Measurements from ENCODE around the gene SLCO1B1.
"Not testable (repeated sequence)": the region's sequence is repeated elsewhere in the genome, so short reads cannot be mapped to it uniquely, and the experiment has no call there.

Gene SLCO1B1, protein sequence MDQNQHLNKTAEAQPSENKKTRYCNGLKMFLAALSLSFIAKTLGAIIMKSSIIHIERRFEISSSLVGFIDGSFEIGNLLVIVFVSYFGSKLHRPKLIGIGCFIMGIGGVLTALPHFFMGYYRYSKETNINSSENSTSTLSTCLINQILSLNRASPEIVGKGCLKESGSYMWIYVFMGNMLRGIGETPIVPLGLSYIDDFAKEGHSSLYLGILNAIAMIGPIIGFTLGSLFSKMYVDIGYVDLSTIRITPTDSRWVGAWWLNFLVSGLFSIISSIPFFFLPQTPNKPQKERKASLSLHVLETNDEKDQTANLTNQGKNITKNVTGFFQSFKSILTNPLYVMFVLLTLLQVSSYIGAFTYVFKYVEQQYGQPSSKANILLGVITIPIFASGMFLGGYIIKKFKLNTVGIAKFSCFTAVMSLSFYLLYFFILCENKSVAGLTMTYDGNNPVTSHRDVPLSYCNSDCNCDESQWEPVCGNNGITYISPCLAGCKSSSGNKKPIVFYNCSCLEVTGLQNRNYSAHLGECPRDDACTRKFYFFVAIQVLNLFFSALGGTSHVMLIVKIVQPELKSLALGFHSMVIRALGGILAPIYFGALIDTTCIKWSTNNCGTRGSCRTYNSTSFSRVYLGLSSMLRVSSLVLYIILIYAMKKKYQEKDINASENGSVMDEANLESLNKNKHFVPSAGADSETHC

DNA sequence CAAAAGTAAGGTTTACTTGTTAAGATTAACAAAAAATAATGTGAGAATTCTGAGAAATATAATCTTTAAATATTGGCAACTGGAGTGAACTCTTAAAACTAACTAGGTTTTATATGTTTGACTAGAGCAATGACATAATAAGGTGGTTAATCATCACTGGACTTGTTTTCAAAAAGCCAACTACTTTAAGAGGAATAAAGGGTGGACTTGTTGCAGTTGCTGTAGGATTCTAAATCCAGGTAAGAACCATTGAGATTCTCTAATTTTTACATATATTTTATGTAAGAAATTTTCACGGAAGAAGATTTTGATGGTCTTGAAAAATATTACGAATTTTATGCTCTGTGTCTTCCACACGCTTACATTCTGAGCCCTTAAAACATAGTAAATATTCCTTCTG lies at the start of gene SLCO1B1:
Gene SLCO1B1, plus strand, starts transcription at position 197 of the 400 bp plus-strand sequence. CDS start 10,381 bp downstream, outside the sequence.
- no peak for DNase-seq (ENCODE audit: low spot score)

DNA sequence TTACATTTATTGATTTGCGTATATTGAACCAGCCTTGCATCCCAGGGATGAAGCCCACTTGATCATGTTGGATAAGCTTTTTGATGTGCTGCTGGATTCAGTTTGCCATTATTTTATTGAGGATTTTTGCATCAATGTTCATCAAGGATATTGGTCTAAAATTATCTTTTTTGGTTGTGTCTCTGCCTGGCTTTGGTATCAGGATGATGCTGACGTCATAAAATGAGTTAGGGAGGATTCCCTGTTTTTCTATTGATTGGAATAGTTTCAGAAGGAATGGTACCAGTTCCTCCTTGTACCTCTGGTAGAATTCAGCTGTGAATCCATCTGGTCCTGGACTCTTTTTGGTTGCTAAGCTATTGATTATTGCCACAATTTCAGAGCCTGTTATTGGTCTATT lies 46.2 kb upstream of the SLCO1B1 start:
- not testable (repeated sequence) for DNase-seq (ENCODE audit: low spot score)

DNA sequence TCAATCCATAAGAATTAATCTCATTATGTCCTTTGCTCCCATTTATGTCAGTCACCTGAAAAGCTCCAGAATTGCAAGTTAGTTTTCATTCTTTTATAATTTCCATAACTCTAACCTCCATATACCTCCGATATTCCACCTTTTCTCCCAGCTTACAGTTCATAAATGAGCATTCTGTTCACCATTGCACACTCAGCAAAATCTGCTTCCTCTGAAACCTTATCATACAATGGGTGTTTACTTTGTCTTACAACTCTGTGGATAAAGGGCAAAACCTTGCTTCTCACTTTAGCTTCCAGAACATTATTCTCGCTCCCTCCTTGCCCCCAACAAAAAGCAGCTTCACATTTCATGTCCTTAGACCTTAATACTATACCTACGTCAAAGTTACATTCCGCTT lies 19.3 kb upstream of the SLCO1B1 start:
- no peak for DNase-seq (ENCODE audit: low spot score)

DNA sequence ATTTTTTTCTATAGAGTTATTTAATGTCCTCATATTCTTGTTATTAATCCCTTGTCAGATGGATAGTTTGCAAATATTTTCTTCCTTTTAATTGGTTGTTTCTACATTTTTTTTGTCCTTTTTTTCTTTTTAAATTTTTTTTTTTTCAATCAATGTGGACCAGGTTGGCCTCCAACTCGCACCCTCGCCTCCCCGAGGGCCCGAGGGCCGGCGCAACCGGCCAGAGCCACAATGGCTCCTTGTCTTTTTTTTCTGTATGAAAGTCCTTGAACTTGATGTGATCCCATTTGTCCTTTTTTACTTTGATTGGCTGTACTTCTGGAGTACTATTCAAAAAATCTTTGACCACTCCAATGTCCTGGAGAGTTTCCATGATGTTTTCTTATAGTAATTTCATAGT lies 17.7 kb upstream of the SLCO1B1 start:
- no peak for DNase-seq (ENCODE audit: low spot score)

DNA sequence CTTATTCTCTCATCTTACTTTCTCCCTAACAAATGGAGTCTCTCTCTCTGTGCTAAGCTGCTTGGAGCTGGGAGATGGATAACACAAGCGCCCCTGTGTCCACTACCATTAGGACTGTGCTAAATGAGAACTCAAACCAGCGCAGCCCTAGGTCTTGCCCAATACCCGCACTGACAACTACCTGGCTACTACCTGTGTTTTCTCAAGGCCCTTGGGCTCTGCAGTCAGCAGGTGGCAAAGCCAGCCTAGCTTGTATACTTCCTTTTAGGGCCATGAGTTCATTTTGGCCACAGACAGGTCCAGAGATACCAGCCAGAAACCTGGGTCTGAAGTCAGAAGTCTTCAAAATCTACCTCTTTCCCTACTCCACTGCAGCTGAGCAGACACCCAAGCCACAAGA lies 13.0 kb upstream of the SLCO1B1 start:
- no peak for DNase-seq (ENCODE audit: low spot score)

DNA sequence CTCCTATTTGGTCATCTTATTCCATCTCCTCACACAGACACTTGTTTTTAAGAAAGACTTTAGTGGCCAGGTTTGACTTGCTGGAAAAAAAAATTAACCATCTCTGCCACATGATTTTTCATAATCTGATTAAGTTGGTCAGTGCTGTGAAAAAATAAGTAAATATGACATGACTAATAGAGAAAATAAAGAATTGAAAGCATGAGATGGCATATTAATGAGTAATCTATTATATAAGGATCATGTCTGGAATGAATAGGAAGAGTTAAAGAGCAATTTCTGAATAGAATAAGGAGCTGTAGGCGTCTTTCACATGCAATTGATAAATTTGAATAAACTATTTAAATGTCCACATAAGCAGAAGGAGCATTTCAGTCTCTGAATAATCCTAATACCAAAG lies 12.2 kb upstream of the SLCO1B1 start:
- no peak for DNase-seq (ENCODE audit: low spot score)

DNA sequence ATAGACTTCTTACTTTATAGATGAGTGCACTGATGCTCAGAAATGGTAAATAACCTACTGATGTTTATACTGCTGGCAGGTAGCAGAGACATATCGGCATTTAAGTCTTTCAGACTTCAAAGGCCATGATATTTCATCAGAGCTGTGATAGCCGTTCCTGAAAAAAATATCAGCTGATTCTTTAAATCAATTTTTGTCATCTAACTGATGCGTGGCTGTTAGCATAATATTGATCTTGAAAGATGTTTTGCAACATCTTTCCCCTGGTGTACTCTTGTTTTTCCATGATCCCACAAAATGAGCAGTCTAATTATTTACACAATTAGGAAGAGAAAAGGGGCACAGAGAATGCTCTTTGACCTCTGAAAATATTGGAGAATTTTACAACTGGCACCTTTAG lies 1.6 kb upstream of the SLCO1B1 start:
- no peak for DNase-seq (ENCODE audit: low spot score)

DNA sequence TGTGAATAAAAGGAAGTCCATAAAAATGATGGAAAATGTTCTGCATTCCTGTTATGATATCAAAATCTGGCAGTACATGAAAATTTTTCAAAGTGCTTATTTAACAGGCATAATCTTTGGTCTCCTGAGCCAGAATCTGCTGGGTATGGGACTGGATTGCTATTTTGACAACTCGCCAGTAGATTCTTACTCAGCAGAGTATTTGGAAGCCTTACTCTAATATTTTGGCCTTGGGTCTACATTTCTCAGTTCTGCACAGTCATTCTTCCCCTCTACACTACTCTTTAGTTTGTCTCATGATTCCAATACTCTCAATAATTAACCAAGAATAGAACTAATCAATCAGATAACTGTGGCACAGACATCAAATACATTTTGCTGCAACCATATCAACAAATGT lies 1.1 kb upstream of the SLCO1B1 start:
- no peak for DNase-seq (ENCODE audit: low spot score)

DNA sequence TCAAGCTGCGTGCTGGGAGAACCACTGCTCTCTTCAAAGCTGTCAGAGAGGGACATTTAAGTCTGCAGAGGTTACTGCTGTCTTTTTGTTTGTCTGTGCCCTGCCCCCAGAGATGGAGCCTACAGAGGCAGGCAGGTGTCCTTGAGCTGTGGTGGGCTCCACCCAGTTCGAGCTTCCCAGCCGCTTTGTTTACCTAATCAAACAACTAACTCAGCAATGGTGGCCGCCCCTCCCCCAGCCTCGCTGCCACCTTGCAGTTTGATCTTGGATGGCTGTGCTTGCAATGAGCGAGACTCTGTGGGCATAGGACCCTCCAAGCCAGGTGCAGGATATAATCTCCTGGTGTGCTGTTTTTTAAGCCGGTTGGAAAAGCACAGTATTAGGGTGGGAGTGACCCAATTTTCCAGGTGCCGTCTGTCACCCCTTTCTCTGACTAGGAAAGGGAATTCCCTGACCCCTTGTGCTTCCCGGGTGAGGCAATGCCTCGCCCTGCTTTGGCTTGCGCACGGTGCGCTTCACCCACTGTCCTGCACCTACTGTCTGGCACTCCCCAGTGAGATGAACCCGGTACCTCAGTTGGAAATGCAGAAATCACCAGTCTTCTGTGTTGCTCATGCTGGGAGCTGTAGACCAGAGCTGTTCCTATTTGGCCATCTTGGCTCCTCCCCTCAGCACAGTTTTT lies 6.5 kb downstream of the SLCO1B1 start:
- not testable (repeated sequence) for DNase-seq (ENCODE audit: low spot score)

DNA sequence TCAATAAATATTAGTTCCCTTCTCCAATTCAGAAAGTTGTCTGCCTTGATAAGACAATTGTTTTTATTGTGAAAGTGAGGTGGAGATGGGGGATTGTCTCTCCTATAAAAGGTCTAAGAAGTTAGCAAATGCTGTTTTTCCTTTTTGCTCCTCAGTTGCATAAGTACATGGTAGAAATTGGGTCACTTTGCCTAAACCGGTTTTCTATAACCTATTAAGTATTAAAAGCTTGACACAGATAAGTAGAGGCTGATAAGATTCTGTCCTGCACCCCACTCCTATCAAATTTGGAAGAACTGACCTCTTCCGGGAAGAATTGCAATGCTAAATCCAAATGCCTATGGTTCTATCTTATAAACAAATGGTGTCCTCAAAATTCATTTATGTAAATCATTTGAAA lies 7.0 kb downstream of the SLCO1B1 start:
- no peak for DNase-seq (ENCODE audit: low spot score)

DNA sequence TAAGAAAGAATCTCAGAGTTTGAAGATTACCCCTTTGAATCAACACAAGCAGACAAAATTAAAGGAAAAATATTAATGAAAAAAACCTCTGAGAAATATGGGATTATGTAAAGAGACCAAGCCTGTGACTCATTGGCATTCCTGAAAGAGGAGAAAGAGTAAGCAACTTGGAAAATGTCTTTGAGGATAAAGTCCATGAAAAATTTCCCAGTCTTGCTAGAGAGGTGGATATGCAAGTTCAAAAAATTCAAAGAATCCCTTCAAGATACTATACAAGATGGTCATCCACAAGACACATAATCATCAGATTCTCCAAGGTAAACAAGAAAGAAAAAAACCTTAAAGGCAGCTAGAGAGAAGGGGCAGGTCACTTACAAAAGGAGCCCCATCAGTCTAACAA lies 13.3 kb downstream of the SLCO1B1 start:
- no peak for DNase-seq (ENCODE audit: low spot score)

DNA sequence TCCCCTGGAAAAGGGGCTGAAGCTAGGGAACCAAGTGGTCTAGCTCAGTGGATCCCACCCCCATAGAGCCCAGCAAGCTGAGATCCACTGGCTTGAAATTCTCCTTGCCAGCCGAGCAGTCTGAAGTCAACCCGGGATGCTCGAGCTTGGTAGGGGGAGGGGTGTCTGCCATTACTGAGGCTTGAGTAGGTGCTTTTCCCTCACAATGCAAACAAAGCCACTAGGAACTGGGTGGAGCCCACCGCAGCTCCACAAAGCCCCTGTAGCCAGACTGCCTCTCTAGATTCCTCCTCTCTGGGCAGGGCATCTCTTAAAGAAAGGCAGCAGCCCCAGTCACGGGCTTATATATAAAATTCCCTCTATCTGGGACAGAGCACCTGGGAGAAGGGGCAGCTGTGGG lies 18.9 kb downstream of the SLCO1B1 start:
- not testable (repeated sequence) for DNase-seq (ENCODE audit: low spot score)

DNA sequence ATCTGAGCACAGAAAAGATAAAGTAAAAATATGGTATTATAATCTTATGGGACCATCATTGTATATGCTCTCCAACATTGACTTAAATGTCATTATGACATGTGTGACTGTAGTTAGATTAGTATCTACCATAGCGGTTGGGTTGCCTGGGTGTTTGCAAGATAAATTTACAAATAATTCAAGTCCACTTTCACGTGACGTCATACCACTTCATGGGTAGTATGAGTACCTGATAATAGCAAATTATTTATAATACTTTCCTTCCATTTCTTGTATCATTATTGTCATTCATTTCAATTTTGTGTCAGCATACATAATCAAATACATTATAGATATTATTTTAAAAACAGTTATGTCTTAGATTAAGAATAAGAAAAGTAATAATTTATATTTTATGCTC lies 20.2 kb downstream of the SLCO1B1 start:
- no peak for DNase-seq (ENCODE audit: low spot score)

DNA sequence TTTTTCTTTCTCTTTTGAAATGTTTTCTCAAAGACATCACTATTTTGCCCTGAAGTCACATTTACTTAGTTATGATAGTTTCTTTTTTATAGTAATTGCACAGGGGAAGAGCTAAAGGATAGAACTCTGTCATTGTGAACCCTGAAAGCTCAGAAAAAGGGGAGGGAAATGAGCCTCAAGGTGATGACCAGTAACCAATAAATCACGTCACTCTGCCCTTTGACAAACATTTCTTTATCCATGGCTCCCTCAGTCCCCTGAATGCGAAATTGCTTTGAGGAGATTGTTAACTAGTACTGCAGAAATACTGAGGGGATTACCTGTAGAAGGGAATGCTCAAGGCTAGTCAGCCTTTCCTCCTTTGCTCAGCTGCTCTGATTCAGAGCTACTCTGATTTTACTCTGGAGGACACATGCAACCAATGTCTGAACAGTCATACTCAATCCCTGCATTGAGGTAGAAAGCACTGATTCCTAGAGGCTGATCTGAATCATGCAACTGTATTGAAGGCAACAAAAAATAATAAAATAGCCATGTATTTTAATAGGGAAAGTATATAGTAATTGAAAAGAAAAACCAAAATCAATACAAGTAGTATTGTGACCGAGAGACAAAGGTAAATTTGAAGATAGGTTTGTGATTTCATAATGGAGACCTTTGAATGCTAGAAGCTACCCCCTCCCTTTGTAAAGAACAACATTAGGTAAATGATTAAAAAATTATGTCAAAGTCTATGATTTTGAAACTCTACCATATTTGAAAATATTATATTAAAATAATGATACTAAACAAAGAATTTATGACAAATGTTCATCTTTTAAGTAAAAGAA lies 24.7 kb downstream of the SLCO1B1 start:
- DNase-seq (ENCODE audit: low spot score) = no peak

DNA sequence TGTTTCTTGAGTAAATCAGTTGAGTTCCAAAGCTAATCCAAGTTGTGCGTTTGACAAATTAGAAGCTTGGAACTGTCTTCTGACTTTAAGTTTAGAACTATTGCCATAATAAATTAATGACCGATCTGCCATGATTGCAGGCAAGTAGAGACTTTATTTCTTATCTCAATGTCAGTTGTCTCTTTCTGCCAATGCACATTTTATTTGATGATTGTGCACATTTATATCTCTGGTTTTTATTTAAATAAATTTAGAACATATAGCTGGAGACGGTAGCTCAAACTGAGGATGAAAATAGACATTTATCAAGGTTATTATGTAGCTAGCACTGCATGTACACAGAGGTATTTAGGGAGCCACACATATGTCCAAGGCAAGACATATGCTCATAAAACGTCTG lies 34.1 kb downstream of the SLCO1B1 start:
- no peak for DNase-seq (ENCODE audit: low spot score)

DNA sequence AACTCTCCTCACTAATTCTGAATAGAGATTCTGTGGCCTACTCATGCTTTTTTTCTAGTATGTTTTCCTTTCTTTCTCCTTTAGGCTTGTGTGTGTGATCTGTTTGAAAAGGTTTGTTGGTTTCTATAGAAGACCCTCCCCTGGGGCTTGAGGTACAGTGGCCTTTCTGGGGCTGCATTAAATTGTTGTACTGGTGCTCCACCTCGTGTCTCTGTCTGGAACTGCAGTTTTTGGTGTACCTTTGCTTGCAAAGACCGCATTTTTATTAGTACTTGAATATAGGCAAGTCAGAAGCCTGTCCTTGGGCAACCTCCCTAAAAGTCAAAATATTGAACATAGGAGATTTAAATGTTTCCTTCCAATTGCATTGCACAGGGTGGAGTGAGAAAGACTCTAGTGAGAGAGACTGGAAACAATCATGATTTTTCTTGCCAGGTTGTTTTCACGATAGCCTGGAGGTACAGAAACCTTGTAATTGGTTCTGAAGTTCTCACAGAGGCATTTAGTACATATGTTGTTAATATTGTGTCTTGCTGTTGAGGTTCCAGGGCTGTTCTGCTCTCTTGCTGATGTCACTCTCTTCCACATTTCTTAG lies 39.0 kb downstream of the SLCO1B1 start:
- DNase-seq (ENCODE audit: low spot score) = peak; percentile 61

DNA sequence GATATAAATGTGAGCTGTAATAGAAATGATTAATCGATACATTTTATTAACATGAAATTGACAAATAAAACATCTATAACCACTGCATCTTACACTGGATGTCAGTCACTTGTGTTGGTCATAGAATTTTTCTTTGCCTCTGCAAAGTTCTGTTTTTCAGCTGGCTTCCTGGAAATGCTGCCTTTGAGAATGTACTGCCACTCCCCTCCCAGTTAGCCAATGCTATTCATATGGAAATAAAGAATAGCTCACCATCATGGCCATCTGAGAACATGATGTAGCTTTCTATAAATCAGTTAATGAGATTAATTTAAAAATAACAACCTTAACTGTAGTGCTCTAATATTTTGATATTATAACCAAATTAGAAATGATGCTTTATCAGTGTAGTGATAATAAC lies 41.1 kb downstream of the SLCO1B1 start:
- DNase-seq (ENCODE audit: low spot score) = no peak

DNA sequence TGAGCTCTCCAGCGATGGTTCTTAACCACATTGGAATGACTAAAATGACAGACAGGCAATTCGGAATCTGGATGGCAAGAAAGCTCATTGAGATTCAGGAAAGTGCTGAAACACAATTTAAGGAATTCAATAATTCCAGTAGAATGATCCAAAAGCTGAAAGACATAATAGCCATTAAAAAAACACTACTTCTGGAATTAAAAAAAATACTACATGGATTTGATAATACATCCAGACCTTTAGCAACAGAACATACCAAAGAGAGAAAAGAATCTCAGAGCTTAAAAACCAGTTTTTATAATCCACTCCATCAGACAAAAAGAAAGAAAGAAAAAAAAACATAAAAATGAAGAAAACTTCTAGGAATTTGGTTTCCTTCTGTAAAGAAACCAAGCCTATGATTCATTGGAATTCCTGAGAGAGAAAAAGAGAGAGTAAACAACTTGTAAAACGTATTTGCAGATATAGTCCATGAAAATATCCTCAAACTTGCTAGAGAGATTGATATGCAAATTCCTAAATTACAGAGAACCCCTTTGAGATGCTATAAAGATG lies 52.8 kb downstream of the SLCO1B1 start:
- no peak for DNase-seq (ENCODE audit: low spot score)

DNA sequence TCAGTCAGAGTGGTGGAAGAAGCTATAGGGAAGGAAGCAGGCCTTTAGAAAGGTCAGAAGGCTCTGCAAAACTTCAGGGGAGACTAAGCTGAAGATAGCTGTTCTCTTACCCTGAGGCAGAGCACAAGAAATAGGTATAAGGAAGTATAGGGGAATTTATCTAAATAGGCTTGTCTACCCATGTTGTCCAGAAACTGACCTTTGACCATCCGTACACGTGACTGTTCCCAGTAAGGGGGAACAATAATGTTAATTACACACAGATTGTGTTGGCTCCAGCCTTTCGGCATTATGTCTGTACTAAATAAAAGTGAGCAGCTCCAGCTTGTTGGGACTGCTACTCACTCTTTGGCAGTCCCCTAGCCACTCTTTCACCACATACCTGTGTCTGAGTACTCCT lies 59.0 kb downstream of the SLCO1B1 start:
- DNase-seq (ENCODE audit: low spot score) = no peak

DNA sequence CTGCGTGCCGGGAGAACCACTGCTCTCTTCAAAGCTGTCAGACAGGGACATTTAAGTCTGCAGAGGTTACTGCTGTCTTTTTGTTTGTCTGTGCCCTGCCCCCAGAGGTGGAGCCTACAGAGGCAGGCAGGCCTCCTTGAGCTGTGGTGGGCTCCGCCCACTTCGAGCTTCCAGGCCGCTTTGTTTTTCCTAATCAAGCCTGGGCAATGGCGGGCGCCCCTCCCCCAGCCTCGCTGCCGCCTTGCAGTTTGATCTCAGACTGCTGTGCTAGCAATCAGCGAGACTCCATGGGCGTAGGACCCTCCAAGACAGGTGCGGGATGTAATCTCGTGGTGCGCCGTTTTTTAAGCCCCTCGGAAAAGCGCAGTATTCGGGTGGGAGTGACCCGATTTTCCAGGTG lies 83.4 kb downstream of the SLCO1B1 start:
- DNase-seq (ENCODE audit: low spot score) = not testable (repeated sequence)

DNA sequence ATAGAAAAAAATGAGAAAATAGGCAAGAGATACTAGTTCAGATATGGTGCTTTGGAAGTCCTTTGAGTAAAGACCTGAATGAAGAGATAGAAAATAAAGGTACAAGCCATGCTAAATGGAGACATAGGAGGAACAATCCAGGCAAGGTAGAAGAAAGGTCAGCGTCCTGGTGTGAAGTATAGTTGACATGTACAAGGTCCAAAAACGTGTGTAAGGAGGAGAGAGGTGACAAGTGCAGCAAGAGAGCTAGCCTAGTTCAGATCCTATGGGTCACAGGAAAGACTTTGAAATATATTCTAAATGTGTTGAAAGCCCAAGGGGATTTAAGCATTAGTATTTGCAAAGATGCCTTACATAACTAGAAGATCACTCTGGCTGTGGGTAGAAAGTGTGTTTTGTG lies 88.2 kb downstream of the SLCO1B1 start:
- no peak for DNase-seq (ENCODE audit: low spot score)

Measured in D341Med (cell line).